D721Med (cell line): Measurements from ENCODE around the gene CALN1.

Experiments used
- DNase-seq: peaks from one replicate; pipeline ENCODE4 v3.0.0; 2011; ENCODE audit warnings: low spot score; ENCODE audit not compliant: insufficient read length
- FAIRE-seq: peaks from 2 replicates; lab custom pipeline; 2011; peaks lifted over from hg19 to GRCh38; lab: Jason Lieb, UNC
- CTCF ChIP-seq: IDR thresholded peaks from 2 replicates; pipeline ENCODE4 v1.5.1; 2012; ENCODE audit warnings: mild to moderate bottlenecking, control low read depth; ENCODE audit not compliant: insufficient read depth; ENCODE audit errors: missing control alignments

The CALN1 gene

GRCh38 chr7:72313906-72314305 lies 98.2 kb downstream of the CALN1 start:
- DNase-seq: no peak
- TF ChIP-seq CTCF: no peak

GRCh38 chr7:72310301-72310700 lies 101.8 kb downstream of the CALN1 start:
- FAIRE-seq: no peak
- DNase-seq: no peak
- no peak for TF ChIP-seq CTCF

More at GRCh38 chr7:72313906-72314305, 98.2 kb downstream of the CALN1 start:
- FAIRE-seq: no peak

- no peak for TF ChIP-seq CTCF
- FAIRE-seq (no peak), DNase-seq (no peak)
Observed at GRCh38 chr7:72309476-72309875, 102.7 kb downstream of the CALN1 start.

GRCh38 chr7:72308986-72309385 lies 103.2 kb downstream of the CALN1 start:
- DNase-seq (no peak), FAIRE-seq (no peak)

GRCh38 chr7:72307566-72307965 lies 104.6 kb downstream of the CALN1 start:
- TF ChIP-seq CTCF: no peak
- no peak for DNase-seq
- FAIRE-seq: no peak

More at GRCh38 chr7:72308986-72309385, 103.2 kb downstream of the CALN1 start:
- no peak for TF ChIP-seq CTCF

GRCh38 chr7:72298912-72299311 lies 113.2 kb downstream of the CALN1 start:
- TF ChIP-seq CTCF: no peak
- FAIRE-seq (no peak), DNase-seq (no peak)

- FAIRE-seq: no peak
- TF ChIP-seq CTCF: no peak
- no peak for DNase-seq
Observed at GRCh38 chr7:72298091-72298490, 114.0 kb downstream of the CALN1 start.
